Gastroesophageal sphincter (tissue), 3 donors: ENCODE measurements around the gene IL4.

ENCODE experiments used
- EP300 ChIP-seq: sonication (generic); formaldehyde crosslinking; IDR thresholded peaks from one replicate; pipeline ENCODE4 v1.6.1; 2017; ENCODE audit warnings: antibody characterized with exemption, mild to moderate bottlenecking
- POLR2A ChIP-seq, 2 donors: fragments of 450-650 bp; IDR thresholded peaks; one replicate each; pipeline ENCODE4 v1.6.1; 2017; ENCODE audit warnings: antibody characterized with exemption in 2 of 2, mild to moderate bottlenecking in 2 of 2, moderate library complexity in 1 of 2
- POLR2AphosphoS5 ChIP-seq: sonication (generic); formaldehyde crosslinking; IDR thresholded peaks from one replicate; pipeline ENCODE4 v1.6.1; 2017; ENCODE audit warnings: antibody characterized with exemption
- TF ChIP-seq, protein P1 (sequence below), 4 experiments: fragments of 200-600 bp in 2 of 4; fragments of 450-650 bp in 2 of 4; sonication (generic) in 1 of 4; IDR thresholded peaks; one replicate each; pipeline ENCODE4 v1.5.1; 2017 to 2019; ENCODE audit warnings: antibody characterized with exemption in 4 of 4, mild to moderate bottlenecking in 2 of 4, moderate library complexity in 2 of 4

DNA sequence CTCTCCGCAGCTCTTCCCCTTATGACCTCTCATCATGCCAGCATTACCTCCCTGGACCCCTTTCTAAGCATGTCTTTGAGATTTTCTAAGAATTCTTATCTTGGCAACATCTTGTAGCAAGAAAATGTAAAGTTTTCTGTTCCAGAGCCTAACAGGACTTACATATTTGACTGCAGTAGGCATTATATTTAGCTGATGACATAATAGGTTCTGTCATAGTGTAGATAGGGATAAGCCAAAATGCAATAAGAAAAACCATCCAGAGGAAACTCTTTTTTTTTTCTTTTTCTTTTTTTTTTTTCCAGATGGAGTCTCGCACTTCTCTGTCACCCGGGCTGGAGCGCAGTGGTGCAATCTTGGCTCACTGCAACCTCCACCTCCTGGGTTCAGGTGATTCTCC is 36.5 kb upstream of the IL4 start:
- no peak for TF ChIP-seq POLR2A (IDR thresholded peaks at IDR 0.05)
- TF ChIP-seq, protein P1, sequence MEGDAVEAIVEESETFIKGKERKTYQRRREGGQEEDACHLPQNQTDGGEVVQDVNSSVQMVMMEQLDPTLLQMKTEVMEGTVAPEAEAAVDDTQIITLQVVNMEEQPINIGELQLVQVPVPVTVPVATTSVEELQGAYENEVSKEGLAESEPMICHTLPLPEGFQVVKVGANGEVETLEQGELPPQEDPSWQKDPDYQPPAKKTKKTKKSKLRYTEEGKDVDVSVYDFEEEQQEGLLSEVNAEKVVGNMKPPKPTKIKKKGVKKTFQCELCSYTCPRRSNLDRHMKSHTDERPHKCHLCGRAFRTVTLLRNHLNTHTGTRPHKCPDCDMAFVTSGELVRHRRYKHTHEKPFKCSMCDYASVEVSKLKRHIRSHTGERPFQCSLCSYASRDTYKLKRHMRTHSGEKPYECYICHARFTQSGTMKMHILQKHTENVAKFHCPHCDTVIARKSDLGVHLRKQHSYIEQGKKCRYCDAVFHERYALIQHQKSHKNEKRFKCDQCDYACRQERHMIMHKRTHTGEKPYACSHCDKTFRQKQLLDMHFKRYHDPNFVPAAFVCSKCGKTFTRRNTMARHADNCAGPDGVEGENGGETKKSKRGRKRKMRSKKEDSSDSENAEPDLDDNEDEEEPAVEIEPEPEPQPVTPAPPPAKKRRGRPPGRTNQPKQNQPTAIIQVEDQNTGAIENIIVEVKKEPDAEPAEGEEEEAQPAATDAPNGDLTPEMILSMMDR (IDR thresholded peaks at IDR 0.05): no peak
- TF ChIP-seq EP300: no peak
- TF ChIP-seq POLR2AphosphoS5: no peak
